NCI-H524 (cell line): ENCODE results near the gene GJD3.

Source experiments
- DNase-seq, 2 experiments: peaks; one replicate each; lab custom pipeline; 2025; lab: John Stamatoyannopoulos, UW

Gene GJD3

GRCh38 chr17:40352237-40352778 is 12.2 kb downstream of the GJD3 start:
- no peak for DNase-seq

GRCh38 chr17:40351359-40352236 is 12.9 kb downstream of the GJD3 start:
- no peak for DNase-seq

- peak in 1 of 2 experiments; percentile 52 for DNase-seq
These were observed 13.7 kb downstream of the GJD3 start for GRCh38 chr17:40350689-40351358.

- peak in 1 of 2 experiments; percentile 44 for DNase-seq
These were observed 14.4 kb downstream of the GJD3 start for GRCh38 chr17:40349895-40350688.

GRCh38 chr17:40349477-40349894 is 15.1 kb downstream of the GJD3 start:
- DNase-seq = no peak

GRCh38 chr17:40348562-40349476 is 15.7 kb downstream of the GJD3 start:
- DNase-seq = no peak

- no peak for DNase-seq
These were observed 16.4 kb downstream of the GJD3 start for GRCh38 chr17:40348136-40348504.

GRCh38 chr17:40347319-40348135 is 17.0 kb downstream of the GJD3 start:
- DNase-seq = no peak

- DNase-seq = no peak
These were observed 17.8 kb downstream of the GJD3 start for GRCh38 chr17:40346765-40347158.

GRCh38 chr17:40345994-40346764 is 18.4 kb downstream of the GJD3 start:
- DNase-seq = no peak

- peak; percentile 39 to 59 for DNase-seq
These were observed 19.2 kb downstream of the GJD3 start for GRCh38 chr17:40345161-40345993.

- no peak for DNase-seq
These were observed 19.9 kb downstream of the GJD3 start for GRCh38 chr17:40344421-40345160.

- peak; percentile 70 to 85 for DNase-seq
These were observed 21.1 kb downstream of the GJD3 start for GRCh38 chr17:40343219-40344119.

GRCh38 chr17:40342504-40343218 is 21.9 kb downstream of the GJD3 start:
- DNase-seq = no peak

GRCh38 chr17:40341808-40342503 is 22.6 kb downstream of the GJD3 start:
- peak; percentile 16 to 49 for DNase-seq
